Adrenal gland (tissue), 12 donors: ENCODE data around the gene FOXN3. TPM values are rescaled to one million over a fixed set of nuclear protein-coding genes. Genes with fewer than 3 reads are reported as not detected.
A peak's percentile ranks its signal among the peaks of the same experiment; 100 is the strongest.

Experiments
- DNase-seq, 7 donors: peaks; one replicate each; pipeline ENCODE4 v3.0.0-alpha.2; 2019 to 2020
- H3K27ac ChIP-seq, 5 donors: fragments of 200-600 bp; sonication (generic) in 4 of 5; 1 replicate in 3 of 5; 2 replicates in 2 of 5; pipeline versions ENCODE4 v1.5.1 to v1.8.0; 2016 to 2020; ENCODE audit warnings: mild to moderate bottlenecking in 1 of 5
- H3K27me3 ChIP-seq: fragments of 200-600 bp; 2 replicates; pipeline ENCODE4 v1.8.0; 2021
- H3K36me3 ChIP-seq, 2 donors: fragments of 200-600 bp; replicated peaks in 1 of 2; 1 replicate in 1 of 2; 2 replicates in 1 of 2; pipeline versions ENCODE4 v1.5.1 to v1.8.0; 2018 to 2022
- H3K4me1 ChIP-seq, 2 donors: fragments of 200-600 bp; replicated peaks in 1 of 2; 1 replicate in 1 of 2; 2 replicates in 1 of 2; pipeline versions ENCODE4 v1.5.1 to v1.8.0; 2018 to 2021
- H3K4me3 ChIP-seq, 4 donors: fragments of 200-600 bp; sonication (generic) in 3 of 4; one replicate each; pipeline ENCODE4 v1.5.1; 2016 to 2018
- H3K9me3 ChIP-seq, 3 donors: fragments of 200-600 bp; sonication (generic) in 1 of 3; replicated peaks in 1 of 3; 1 replicate in 2 of 3; 2 replicates in 1 of 3; pipeline versions ENCODE4 v1.5.1 to v1.8.0; 2016 to 2021
- CTCF ChIP-seq, 6 experiments: fragments of 450-650 bp in 4 of 6; fragments of 200-600 bp in 2 of 6; sonication (generic) in 1 of 6; IDR thresholded peaks; 1 replicate in 5 of 6; 2 replicates in 1 of 6; pipeline versions ENCODE4 v1.5.1 to v1.8.0; 2016 to 2021; ENCODE audit warnings: antibody characterized with exemption in 6 of 6, mild to moderate bottlenecking in 2 of 6, moderate library complexity in 1 of 6
- POLR2A ChIP-seq, 2 donors: fragments of 450-650 bp; IDR thresholded peaks; one replicate each; pipeline ENCODE4 v1.6.1; 2017; ENCODE audit warnings: antibody characterized with exemption in 2 of 2, mild to moderate bottlenecking in 2 of 2, moderate library complexity in 1 of 2
- WGBS, 4 donors: extraction: QIAGEN DNeasy Blood & Tissue Kit in 2 of 4; methylation state at CpG; one replicate each; pipeline versions ENCODE4 v1.1.5 to v1.1.7; 2013 to 2017; 5-methylcytosine and 5-hydroxymethylcytosine counted together
- intact Hi-C, 2 donors: fragments of 100-400 bp; cut with DNase I; formaldehyde crosslinking; loops; one replicate each; pipeline versions ENCODE4 v1.14.1 to v1.15.0; 2022 to 2023
- polyA plus RNA-seq, 3 donors: library from polyadenylated mRNA; stranded (reverse); fragments of 200-250 nt in 2 of 3; fragments of 350-450 nt in 1 of 3; fragmentation: Illumina TruSeq in 1 of 3; extraction: RNeasy Lipid Tissue Mini Kit (QIAGEN cat#74804) in 1 of 3; gene quantifications; one replicate each; pipeline ENCODE4 v1.2.3, GENCODE V29; 2013 to 2014
- total RNA-seq, 9 donors: library from RNA; depleted of rRNA in 4 of 9; stranded (reverse); fragments of >200 nt in 4 of 9; fragments of 120-200 nt in 1 of 9; fragmentation: NEBNext Ultra II Directional in 1 of 9; extraction: Animal tissue kit (Norgen Biotek cat#: 25700) in 1 of 9; gene quantifications; one replicate each; pipeline versions ENCODE4 v1.1.0 to v1.2.4, GENCODE V29; 2013 to 2023
- donor health status: healthy with polysubstance abuse.
- donor health status: Bipolar disorder and iron deficiency.
- donor health status: DM: yes; HTN: yes; CAD: no.
- donor health status: DM: no; HTN: no; CAD: no.
- donor health status: DM: no; HTN: no; CAD: no.
- donor health status: DM: yes; HTN: yes; CAD: no.

Gene FOXN3
- total and polyA plus RNA-seq, 12 donors, result 10.7 to 131 (median 96.8) TPM

GRCh38 chr14:89384023-89384422 lies 33.0 kb downstream of the FOXN3 start:
- Histone ChIP-seq H3K27ac (no peak overlapping the region), H3K9me3 (no peaks in the 10 kb centered on the region), H3K27me3 (no peaks in the 10 kb centered on the region), H3K36me3 (no peaks in the 10 kb centered on the region), H3K4me1 (peaks cover 8 to 49% of the 10 kb centered on the region in 2 donors), H3K4me3 (no peak overlapping the region)
- TF ChIP-seq CTCF (IDR thresholded peaks at IDR 0.05) (no peak), POLR2A (IDR thresholded peaks at IDR 0.05) (no peak)
- intact Hi-C loops, result no loop called here
- 91 to 100% (median 92%) methylated on average over 2 to 3 of the region's 3 CpGs for WGBS, 4 donors
- peak in 1 of 7 donors; percentile 36 for DNase-seq

GRCh38 chr14:89382901-89383845 lies 33.9 kb downstream of the FOXN3 start:
- H3K36me3 ChIP-seq, result no peaks in the 10 kb centered on the region
- H3K4me1 ChIP-seq, result peaks cover 9 to 49% of the 10 kb centered on the region in 2 donors
- no peak for TF ChIP-seq POLR2A (IDR thresholded peaks at IDR 0.05)
- TF ChIP-seq CTCF (IDR thresholded peaks at IDR 0.05), result no peak
- WGBS, 4 donors, result 88 to 90% (median 90%) methylated on average over 14 of the region's 14 CpGs
- no peak overlapping the region for H3K4me3 ChIP-seq
- no peaks in the 10 kb centered on the region for H3K27me3 ChIP-seq
- intact Hi-C loops, result no loop called here
- no peaks in the 10 kb centered on the region for H3K9me3 ChIP-seq
- no peak overlapping the region for H3K27ac ChIP-seq
- peak in 1 of 7 donors; percentile 24 for DNase-seq

GRCh38 chr14:89382487-89382886 lies 34.5 kb downstream of the FOXN3 start:
- peak in 1 of 7 donors; percentile 41 for DNase-seq
- H3K36me3 ChIP-seq, result no peaks in the 10 kb centered on the region
- TF ChIP-seq CTCF (IDR thresholded peaks at IDR 0.05), result no peak
- no peak for TF ChIP-seq POLR2A (IDR thresholded peaks at IDR 0.05)
- H3K4me3 ChIP-seq, result no peak overlapping the region
- no peaks in the 10 kb centered on the region for H3K9me3 ChIP-seq
- H3K27me3 ChIP-seq, result no peaks in the 10 kb centered on the region
- no peak overlapping the region for H3K27ac ChIP-seq
- 89 to 96% (median 92%) methylated on average over 5 of the region's 5 CpGs for WGBS, 4 donors
- H3K4me1 ChIP-seq, result peaks cover 12 to 51% of the 10 kb centered on the region in 2 donors
- intact Hi-C loops, result no loop called here

GRCh38 chr14:89379891-89380820 lies 36.9 kb downstream of the FOXN3 start:
- H3K27me3 ChIP-seq, result no peaks in the 10 kb centered on the region
- H3K9me3 ChIP-seq, result no peaks in the 10 kb centered on the region
- no peak overlapping the region for H3K27ac ChIP-seq
- H3K4me3 ChIP-seq, result no peak overlapping the region
- 94 to 97% (median 96%) methylated on average over 14 to 16 of the region's 16 CpGs for WGBS, 4 donors
- H3K4me1 ChIP-seq, result peaks cover 5 to 43% of the 10 kb centered on the region in 2 donors
- DNase-seq, result peak in 1 of 7 donors; percentile 50
- H3K36me3 ChIP-seq, result no peaks in the 10 kb centered on the region
- TF ChIP-seq POLR2A (IDR thresholded peaks at IDR 0.05) (no peak), CTCF (IDR thresholded peaks at IDR 0.05) (no peak)
- intact Hi-C loops, result no loop called here
